Measurements from ENCODE around the gene SPART.

The SPART gene

DNA sequence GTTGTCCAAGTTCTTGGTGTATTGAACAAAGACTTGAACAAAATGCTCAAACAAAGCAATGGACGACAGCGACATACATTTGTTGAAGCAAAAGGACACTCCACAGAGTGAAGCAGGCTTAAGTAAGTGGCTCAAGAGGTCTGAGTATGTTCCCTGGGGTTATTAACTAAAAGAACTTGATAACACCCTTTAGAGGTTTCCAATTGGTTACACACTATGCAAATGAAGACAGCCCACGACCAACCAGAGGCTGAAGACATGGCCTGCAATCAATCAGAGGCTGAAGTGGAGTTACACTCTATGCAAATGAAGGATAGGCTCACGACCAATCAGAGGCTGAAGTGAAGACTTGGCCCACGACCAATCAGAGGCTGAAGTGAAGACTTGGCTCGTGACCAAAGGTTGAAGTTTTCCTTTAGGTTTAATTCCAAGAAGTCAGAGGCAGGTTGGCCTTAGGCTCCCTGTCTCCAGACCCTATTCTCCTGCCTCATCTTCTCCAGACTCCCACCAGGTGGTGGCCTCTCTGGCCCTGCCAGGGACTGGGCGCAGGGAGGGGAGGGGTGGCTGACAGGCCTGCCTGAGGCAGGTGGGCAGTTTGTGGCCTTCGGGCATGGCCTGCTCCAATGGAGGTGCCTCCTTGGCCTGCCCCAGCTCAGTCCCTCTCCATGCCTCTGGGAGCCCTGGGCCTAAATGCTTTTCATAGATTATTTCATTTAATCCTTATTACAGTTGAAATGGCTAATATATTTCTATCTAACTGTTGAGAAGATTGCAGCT lies 86.6 kb downstream of the SPART start:
- H3K4me3 ChIP-seq (ENCODE audit: low read depth, low read length), result no peak overlapping the region
- no peak for DNase-seq (ENCODE audit: low read depth)
- TF ChIP-seq MYC (IDR thresholded peaks at IDR 0.05; ENCODE audit: low read depth, low read length), result no peak
- TF ChIP-seq, protein P1, sequence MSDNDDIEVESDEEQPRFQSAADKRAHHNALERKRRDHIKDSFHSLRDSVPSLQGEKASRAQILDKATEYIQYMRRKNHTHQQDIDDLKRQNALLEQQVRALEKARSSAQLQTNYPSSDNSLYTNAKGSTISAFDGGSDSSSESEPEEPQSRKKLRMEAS (IDR thresholded peaks at IDR 0.05; ENCODE audit: low read depth, low read length), result no peak
- TF ChIP-seq, protein P2, sequence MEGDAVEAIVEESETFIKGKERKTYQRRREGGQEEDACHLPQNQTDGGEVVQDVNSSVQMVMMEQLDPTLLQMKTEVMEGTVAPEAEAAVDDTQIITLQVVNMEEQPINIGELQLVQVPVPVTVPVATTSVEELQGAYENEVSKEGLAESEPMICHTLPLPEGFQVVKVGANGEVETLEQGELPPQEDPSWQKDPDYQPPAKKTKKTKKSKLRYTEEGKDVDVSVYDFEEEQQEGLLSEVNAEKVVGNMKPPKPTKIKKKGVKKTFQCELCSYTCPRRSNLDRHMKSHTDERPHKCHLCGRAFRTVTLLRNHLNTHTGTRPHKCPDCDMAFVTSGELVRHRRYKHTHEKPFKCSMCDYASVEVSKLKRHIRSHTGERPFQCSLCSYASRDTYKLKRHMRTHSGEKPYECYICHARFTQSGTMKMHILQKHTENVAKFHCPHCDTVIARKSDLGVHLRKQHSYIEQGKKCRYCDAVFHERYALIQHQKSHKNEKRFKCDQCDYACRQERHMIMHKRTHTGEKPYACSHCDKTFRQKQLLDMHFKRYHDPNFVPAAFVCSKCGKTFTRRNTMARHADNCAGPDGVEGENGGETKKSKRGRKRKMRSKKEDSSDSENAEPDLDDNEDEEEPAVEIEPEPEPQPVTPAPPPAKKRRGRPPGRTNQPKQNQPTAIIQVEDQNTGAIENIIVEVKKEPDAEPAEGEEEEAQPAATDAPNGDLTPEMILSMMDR (IDR thresholded peaks at IDR 0.05; ENCODE audit: low read depth, low read length), result no peak
- no peak for TF ChIP-seq POLR2A (IDR thresholded peaks at IDR 0.05; ENCODE audit: extremely low read depth, insufficient read length)

DNA sequence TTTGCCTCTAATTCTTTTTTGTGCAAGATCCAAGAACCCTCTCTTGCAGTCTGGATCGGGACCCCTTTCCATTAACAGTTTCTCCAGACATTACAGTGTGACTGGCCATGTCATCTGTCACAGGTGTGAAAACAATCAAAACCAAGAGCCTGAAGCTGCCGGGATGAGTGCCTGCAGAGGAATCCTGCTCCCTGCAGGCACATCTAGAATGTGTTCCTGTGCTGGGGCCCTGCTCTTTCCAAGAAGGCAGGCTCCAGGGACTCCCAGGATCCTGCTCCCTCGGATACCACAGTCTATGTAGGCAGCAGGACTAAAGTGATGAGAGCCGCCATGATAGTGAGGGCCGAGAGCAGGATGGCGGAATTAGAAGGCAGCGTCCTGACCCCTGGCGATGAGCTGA lies 87.4 kb downstream of the SPART start:
- H3K4me3 ChIP-seq (ENCODE audit: low read depth, low read length), result no peak overlapping the region
- TF ChIP-seq, protein P2 (IDR thresholded peaks at IDR 0.05; ENCODE audit: low read depth, low read length), result no peak
- TF ChIP-seq POLR2A (IDR thresholded peaks at IDR 0.05; ENCODE audit: extremely low read depth, insufficient read length) (no peak), MYC (IDR thresholded peaks at IDR 0.05; ENCODE audit: low read depth, low read length) (no peak)
- TF ChIP-seq, protein P1 (IDR thresholded peaks at IDR 0.05; ENCODE audit: low read depth, low read length), result no peak
- DNase-seq (ENCODE audit: low read depth), result no peak

Data from NB4 (cell line).